HFF-Myc (cell line): ENCODE data around the gene PRICKLE2.

ENCODE experiments used
- DNase-seq: peaks from one replicate; pipeline ENCODE4 v3.0.0-alpha.2; 2011; ENCODE audit warnings: low read depth; ENCODE audit errors: extremely low read depth
- H3K4me3 ChIP-seq: replicated peaks from 2 replicates; pipeline ENCODE4 v1.5.1; 2011; ENCODE audit warnings: low read depth, mild to moderate bottlenecking, control low read depth, low read length
- TF ChIP-seq, protein P1 (sequence below): IDR thresholded peaks from 2 replicates; pipeline ENCODE4 v1.5.1; 2012; ENCODE audit warnings: mild to moderate bottlenecking, low read depth, low read length, control low read depth; ENCODE audit errors: missing control alignments

The PRICKLE2 gene

DNA sequence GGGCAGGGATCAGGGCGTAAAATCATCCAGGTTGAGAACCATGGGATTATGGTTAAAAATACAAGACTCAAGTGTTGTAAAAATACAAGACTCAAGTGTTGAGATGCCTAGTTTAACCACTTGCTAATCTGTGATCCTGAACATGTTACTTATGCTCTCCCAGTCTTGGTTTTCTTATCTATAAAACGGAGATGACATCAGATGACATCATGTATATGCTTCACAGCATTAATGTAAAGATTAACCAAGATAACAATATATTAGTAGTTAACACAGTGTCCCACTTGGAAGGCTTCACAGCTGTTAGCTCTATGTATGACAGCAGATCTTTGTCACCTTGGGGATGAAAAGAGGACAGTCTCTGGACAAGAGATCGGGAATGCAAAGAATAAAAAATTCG, 96.2 kb downstream of the PRICKLE2 start:
- TF ChIP-seq, protein P1, sequence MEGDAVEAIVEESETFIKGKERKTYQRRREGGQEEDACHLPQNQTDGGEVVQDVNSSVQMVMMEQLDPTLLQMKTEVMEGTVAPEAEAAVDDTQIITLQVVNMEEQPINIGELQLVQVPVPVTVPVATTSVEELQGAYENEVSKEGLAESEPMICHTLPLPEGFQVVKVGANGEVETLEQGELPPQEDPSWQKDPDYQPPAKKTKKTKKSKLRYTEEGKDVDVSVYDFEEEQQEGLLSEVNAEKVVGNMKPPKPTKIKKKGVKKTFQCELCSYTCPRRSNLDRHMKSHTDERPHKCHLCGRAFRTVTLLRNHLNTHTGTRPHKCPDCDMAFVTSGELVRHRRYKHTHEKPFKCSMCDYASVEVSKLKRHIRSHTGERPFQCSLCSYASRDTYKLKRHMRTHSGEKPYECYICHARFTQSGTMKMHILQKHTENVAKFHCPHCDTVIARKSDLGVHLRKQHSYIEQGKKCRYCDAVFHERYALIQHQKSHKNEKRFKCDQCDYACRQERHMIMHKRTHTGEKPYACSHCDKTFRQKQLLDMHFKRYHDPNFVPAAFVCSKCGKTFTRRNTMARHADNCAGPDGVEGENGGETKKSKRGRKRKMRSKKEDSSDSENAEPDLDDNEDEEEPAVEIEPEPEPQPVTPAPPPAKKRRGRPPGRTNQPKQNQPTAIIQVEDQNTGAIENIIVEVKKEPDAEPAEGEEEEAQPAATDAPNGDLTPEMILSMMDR: no peak
- no peak overlapping the region for H3K4me3 ChIP-seq
- no peak for DNase-seq

DNA sequence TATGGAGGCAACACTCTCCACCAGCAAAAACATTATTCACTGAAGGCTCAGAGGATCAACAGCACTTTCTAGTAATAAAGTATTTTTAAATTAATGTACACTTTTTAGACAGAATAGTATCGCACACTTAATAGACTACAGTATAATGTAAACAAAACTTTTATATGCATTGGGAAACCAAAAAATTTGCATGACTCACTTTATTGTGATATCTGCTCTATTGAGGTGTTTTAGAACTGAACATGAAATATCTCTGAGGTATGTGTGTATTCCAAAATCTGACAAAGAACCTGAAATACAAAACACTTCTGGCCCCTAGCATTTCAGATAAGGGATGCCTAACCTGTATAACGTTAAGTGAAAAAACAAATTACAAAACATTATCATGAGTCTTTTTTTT, 99.7 kb downstream of the PRICKLE2 start:
- no peak for DNase-seq
- TF ChIP-seq, protein P1: no peak

DNA sequence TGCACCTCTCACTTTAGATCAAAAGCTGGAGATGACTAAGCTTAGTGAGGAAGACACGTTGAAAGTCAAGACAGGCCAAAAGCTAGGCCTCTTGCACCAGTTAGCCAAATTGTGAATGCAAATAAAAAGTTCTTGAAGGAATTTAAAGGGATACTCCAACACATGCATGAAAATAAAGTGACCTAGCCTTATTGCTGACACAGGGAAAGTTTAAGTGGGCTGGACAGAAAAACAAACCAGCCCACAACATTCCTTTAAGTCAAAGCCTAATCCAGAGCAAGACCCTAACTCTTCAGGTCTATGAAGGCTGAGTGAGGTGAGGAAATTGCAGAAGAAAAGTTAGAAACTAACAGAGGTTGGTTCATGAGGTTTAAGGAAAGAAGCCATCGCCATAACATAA, 101.3 kb downstream of the PRICKLE2 start:
- no peak for DNase-seq
- TF ChIP-seq, protein P1: no peak
- no peak overlapping the region for H3K4me3 ChIP-seq

More for the DNA sequence above, 99.7 kb downstream of the PRICKLE2 start:
- H3K4me3 ChIP-seq: no peak overlapping the region

DNA sequence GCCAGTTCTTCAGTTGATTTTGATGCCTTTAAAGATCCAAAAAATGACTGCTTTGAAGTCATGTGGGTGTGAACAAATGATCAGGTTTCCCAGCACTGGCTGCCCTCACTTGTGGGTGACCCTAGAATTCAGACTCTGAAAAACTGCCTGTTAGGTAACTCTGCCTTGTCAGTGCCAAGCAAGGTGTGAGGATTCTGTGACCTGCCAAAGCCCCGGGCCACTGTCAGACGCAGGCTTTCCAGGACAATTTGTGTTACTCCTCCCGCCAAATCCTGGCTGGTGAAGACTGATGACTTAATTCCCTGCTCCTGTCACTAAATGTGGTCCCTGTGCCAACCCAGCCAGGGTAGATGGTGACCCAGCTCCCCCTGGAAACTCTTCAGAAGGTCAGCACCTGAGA, 102.8 kb downstream of the PRICKLE2 start:
- TF ChIP-seq, protein P1: no peak
- no peak for DNase-seq
- no peak overlapping the region for H3K4me3 ChIP-seq

DNA sequence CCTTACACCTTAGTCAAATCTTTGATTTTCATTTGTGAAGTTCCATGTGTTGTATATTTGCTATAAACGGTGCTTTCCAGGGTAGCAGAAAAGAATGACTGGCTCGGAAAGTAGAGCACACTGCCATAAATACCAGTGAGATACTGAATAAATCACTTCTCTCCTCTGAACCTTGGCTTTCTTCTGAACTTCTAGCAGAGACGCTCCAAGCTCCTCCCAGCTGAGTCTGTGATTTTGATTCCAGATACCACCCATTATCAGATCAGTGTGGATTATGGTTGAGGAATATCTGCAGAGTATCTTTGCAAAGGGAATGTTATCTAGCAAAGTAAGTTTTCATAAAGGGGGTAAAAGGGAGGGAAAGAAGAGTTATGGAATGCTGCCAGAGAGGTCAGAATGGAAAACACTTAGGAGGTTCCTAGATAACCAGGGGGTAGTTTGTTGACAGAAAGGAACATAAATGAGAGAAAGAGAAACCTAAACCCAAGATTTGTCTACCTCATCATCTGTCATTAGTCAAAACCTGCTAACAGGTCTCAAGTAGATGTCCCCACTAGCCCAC, 103.4 kb downstream of the PRICKLE2 start:
- DNase-seq: no peak
- H3K4me3 ChIP-seq: no peak overlapping the region
- TF ChIP-seq, protein P1: no peak

DNA sequence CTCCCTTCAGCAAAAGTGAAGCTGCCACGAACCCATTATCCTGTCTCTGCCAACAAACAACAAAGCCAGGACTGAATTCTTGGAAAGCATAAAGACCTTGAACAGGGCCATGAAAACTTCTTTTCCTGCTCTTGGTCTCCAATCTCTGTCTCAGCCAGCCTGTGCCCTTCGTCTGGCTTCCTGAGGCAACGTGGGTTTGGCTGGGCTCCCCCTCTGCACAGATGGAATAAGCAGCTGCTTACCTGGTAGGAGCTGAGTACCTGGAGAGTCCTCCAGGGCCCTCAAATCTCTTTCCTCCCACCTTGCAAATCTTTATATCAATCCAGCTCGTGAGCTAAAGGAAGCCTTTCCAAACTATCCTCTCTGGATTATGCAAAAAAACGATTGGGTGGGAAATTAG, 104.4 kb downstream of the PRICKLE2 start:
- TF ChIP-seq, protein P1: no peak
- DNase-seq: no peak
- H3K4me3 ChIP-seq: no peak overlapping the region

DNA sequence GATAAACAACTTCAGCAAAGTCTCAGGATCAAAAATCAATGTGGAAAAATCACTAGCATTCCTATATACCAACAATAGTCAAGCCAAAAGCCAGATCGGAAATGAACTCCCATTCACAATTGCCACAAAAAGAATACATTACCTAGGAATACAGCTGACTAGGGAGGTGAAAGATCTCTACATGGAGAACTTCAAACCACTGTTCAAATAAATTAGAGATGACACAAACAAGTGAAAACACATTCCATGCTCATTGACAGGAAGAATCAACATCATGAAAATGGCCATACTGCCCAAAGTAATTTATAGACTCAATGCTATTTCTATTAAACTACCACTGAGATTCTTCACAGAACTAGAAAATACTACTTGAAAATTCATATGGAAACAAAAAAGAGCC, 107.8 kb downstream of the PRICKLE2 start:
- no peak overlapping the region for H3K4me3 ChIP-seq
- no peak for DNase-seq
- TF ChIP-seq, protein P1: no peak
